Midbrain (tissue), 1 donor: Measurements from ENCODE around the gene NDUFB7.

Experiments
- DNase-seq: peaks from one replicate; lab custom pipeline; 2025; lab: John Stamatoyannopoulos, UW

Gene NDUFB7

GRCh38 chr19:14520543-14520942 lies 51.3 kb downstream of the NDUFB7 start:
- no peak for DNase-seq

DNA sequence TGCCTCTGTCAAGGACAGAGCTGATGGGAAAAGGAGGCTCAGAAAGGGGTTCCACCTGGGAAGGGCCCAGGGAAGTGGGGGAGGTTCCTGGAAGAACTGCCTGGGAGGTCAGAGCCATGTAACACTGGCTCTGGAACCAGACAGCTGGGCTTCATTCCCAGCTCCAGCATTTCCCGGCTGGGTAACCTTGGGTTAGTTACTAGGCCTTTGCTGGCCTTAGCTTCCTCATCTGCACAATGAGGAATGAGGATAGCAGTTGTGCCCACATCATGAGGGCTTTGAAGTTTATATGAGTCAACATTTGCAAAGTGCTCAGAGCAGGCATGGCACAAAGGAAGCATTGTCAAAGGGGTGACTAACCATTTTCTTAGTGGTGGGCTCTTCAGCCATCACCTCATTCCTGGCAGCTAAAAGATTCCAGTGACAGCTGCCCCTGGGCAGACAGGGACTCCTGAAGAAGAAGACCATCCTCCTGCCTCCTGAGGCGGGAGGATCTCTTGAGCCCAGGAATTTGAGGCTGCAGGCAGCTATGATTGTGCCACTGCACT lies 51.9 kb downstream of the NDUFB7 start:
- DNase-seq, result no peak

GRCh38 chr19:14519245-14519859 lies 52.5 kb downstream of the NDUFB7 start:
- DNase-seq, result no peak

DNA sequence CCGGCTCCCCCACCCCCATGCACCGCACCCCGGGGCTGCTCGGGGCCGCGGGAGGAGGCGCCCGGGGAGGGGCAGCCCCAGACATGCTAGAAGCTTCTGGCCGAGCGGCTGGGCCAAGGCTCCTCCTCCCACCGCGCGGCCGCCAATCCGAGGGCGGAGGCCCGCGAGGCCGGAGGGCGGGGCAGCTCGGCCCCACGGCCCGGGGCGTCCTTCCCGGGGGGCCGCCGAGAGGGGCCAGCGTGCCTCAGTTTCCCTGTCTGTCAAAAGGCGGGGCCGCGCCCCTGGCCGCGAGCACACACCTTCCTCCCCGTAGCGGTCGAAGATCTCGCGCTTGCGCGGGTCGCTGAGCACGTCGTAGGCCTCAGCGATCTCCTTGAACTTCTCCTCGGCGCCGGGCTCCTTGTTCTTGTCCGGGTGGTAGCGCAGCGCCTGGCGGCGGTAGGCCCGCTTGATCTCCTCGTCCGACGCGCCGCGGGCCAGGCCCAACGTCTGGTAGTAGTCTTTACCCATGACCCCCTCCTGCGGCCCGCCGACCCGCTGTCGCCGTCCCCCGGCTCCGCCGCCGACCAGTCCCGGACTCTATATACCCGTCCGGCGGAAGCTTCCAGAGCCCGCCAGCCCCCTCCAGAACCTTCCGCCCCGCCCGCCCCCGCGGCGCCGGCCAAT lies 53.9 kb downstream of the NDUFB7 start, which contains the start of gene DNAJB1:
Gene DNAJB1, minus strand, starts transcription at position 558 of the 666 bp plus-strand sequence. Its CDS starts 48 bp downstream, at position 510.
- peak; percentile 88 for DNase-seq

DNA sequence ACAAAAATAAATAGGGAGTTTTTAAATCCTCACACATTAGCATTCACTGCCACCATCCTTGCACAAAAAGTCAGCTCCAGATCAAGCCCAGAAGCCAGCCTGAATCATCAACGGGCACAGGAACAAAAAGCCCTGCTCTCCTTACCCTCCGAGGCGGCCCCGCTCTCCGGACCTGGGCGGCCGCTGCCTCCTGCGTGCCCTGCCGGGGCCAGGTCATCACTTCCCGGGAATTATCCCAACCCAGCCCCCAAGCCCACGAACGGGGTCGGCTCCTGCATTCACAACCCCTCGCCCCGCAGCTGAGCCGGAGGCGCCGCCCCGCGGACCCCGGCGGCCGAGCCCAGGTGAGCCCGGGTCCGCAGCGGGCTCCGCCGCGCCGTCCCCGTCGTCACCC lies 54.4 kb downstream of the NDUFB7 start:
- no peak for DNase-seq

DNA sequence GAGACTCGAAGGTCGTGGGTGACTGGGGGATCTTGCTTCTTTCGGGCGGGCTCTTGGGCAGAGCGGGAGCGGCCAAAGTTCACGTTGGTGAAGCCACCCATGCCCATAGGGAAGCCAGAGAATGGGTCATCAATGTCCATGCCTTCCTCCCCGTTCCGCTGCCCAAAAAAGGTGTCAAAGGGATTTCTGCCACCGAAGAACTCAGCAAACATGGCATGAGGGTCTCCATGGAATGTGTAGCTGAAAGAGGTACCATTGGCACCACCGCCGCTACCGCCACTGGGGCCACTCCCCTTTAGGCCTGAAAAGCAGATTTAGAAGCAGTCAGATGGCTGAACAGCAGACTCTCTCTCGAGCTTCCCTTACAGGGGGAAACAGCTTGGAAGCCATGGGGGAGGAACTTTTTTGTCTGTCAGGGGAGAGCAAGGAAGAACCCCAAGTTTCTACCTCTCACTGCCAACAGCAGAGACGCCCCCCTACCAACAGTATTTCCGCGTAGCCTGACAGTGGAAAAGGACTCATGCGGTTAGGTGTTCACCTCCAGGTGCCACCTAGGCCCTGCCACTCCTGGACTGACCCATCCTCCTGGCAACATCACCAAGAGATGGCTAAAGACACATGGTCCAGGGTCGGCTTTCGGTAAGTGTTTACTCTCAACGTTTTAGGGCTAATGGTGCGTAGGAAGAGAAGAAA lies 55.0 kb downstream of the NDUFB7 start:
- DNase-seq, result peak; percentile 50
